Measurements from ENCODE around the gene OR4X1. TPM values are rescaled to one million over a fixed set of nuclear protein-coding genes. Genes with fewer than 3 reads are reported as not detected.
"Not testable (repeated sequence)": the region's sequence is repeated elsewhere in the genome, so short reads cannot be mapped to it uniquely, and the experiment has no call there.

OR4X1 gene, protein sequence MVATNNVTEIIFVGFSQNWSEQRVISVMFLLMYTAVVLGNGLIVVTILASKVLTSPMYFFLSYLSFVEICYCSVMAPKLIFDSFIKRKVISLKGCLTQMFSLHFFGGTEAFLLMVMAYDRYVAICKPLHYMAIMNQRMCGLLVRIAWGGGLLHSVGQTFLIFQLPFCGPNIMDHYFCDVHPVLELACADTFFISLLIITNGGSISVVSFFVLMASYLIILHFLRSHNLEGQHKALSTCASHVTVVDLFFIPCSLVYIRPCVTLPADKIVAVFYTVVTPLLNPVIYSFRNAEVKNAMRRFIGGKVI
- not detected for polyA plus RNA-seq (ENCODE audit: insufficient read length in 3 of 3)
- long read RNA-seq, donor 1 = 0 reads
- long read RNA-seq, donor 2 = 0 reads
- long read RNA-seq, donor 3 = 0 reads
- long read RNA-seq, donor 4 = 0 reads
- long read RNA-seq, donor 5 = 0 reads
- long read RNA-seq, donor 6 = 0 reads
- long read RNA-seq, donor 7 = 0 reads
- long read RNA-seq, donor 8 = 0 reads
- long read RNA-seq, donor 9 = 0 reads
- long read RNA-seq, donor 10 = 0 reads
- long read RNA-seq, donor 11 = 0 reads
- long read RNA-seq, donor 12 = 0 reads
- long read RNA-seq, donor 13 = 0 reads
- long read RNA-seq, donor 14 = 0 reads
- long read RNA-seq, donor 15 = 0 reads
- long read RNA-seq, donor 16 = 0 reads

DNA sequence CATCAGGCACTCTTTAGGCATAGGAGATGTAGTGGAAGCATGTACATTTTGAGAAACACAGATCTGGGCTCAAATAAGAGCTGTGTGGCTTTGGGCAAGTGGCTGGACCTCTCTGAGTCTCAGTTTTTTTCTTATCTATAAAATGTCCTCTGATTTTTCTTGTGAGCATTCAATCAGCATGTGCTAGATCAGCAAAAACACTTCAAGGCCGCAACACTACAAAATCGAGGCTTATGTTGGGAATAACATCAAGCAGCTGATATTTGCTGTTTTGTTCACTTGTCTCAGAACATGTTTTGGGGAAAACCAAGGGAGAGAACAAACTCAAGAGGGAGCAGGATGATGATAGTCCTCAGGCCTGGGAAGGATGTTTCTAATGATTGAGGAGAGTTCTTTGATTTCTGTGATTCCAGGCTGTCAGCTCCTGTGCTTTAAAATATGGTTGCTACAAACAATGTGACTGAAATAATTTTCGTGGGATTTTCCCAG is at the start of gene OR4X1:
TSS of gene OR4X1 (plus strand) at position 439 of the 489 bp plus-strand sequence. CDS start at position 439, 0 bp downstream.
- DNase-seq = no peak

DNA sequence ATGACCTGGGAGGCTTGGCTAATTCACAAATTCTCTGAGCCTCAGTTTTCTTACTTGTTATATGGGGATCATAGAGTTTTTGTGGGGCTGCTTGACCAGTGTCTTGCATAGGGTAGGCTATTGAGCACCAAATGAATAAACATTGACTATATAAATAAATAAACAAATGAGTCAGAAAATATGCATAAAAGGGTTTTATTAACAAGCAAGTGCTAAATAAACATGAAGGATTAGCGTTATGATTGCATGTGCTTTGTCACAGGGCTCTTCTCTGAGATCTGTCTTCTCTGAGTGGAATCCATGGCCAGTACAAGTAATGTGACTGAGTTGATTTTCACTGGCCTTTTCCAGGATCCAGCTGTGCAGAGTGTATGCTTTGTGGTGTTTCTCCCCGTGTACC is 47.2 kb upstream of the OR4X1 start, which contains the start of gene OR4B1:
TSS of gene OR4B1 (plus strand) at position 301 of the 400 bp plus-strand sequence. CDS start at position 301, 0 bp downstream.
- DNase-seq = no peak

DNA sequence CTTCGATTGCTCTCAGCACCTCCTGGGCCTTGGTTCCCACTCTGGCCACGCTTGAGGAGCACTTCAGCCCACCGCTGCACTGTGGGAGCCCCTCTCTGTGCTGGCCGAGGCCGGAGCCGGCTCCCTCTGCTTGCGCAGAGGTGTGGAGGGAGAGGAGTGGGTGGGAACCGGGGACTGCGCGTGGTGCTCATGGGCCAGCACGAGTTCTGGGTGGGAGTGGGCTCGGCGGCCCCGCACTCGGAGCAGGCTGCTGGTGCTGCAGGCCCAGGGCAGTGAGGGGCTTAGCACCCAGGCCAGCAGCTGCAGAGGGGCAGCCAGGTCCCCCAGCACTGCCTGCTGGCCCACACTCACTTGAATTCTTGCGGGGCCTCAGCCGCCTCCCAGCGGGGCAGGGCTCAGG is 34.9 kb upstream of the OR4X1 start:
- no peak for DNase-seq

DNA sequence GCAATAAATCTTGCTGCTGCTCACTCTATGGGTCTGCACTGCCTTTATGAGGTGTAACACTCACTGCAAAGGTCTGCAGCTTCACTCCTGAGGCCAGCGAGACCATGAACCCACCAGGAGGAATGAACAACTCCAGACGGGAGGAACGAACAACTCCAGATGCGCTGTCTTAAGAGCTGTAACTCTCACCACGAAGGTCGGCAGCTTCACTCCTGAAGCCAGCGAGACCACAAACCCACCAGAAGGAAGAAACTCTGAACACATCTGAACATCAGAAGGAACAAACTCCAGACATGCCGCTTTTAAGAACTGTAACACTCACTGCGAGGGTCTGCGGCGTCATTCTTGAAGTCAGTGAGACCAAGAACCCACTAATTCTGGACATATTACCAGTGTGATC is 33.6 kb upstream of the OR4X1 start:
- DNase-seq = not testable (repeated sequence)

DNA sequence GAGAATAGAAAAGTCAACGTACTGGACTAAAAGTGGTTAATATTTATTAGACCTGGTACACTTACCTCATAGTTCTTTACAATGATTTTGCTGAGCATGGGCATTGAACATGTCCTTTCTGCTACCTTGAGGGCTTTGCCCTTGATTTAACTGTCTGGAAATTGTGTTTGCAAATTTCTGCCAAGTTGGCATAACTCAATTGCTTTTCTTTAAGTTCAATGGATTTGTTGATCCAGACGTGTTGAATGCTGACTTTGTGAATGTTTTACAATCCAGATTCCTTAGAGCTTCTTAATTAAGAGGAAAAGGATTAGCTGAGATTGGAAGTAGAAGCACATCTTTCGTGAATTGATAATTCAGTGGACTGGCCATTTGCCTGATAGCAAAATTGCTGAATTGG is 25.9 kb upstream of the OR4X1 start:
- DNase-seq = no peak

DNA sequence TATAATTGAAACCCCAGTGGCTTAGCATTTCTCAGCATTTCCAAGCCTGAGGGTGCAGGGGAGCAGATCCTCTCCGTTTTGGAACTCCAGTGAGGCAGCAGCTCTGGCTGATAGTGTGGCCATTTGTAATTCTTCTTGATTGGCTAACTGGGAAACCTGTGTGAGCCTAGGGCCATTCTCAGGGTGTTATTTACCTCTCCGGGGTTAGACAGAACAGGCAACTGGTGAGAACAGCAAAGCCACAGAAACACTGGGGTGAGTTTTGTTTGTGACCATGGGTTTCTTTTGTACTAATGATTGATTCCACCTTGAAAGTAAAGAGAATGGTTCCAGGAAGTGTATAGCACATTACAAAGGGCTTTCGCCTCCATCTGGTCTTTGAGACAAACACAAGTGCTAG is 21.2 kb upstream of the OR4X1 start:
- DNase-seq = no peak

DNA sequence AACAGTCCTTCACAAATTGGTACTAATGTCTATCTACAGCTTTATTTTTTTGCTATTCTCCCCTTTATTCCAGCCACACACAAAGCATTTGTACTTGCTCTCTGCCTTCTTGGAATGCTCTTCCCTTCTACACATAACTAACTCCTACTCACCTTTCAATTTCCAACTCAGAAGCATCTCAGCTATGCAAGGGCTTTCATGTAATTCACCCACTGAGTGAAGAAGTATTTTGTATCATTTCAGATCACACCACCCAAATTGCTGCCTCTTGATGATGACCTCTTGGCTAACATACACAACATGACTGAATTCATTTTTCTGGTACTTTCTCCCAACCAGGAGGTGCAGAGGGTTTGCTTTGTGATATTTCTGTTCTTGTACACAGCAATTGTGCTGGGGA is 18.9 kb upstream of the OR4X1 start, which contains the start of gene OR4X2:
TSS of gene OR4X2 (plus strand) at position 301 of the 400 bp plus-strand sequence. CDS start at position 301, 0 bp downstream.
- no peak for DNase-seq

DNA sequence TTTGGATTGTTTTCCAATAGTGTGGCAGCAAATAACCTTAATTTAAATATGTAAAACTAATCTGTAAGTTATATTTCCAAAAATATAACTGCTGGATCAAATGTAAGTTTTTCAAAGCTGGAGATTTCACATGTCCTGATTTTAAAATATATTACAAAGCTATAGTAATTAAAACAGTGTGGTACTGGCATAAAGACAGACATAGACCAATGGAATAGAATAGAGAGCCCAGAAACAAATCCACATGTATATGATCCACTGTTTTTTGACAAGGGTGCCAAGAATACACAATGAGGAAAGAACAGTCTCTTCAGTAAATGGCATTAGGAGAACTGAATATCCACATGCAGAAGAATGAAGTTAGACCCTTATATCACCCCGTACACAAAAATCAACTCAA is 14.8 kb upstream of the OR4X1 start:
- no peak for DNase-seq

DNA sequence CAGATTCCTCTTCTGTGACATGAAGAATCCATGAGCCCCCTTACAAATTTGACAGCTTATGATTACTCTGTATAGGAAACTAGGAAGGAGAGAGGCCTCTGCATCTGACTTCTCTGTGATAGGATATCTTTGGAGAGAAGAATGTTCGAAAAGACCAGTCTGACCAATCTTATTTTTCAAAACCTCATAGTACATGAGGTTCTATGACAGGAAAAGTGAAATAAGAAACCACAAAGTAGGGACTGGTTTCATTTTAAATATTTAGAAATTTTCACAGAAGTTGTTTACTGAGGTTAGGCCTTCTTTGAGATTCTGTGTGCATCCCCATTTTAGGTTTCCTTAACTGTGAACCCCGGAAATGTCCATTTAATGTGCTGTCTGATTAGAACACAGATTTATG is 2.1 kb upstream of the OR4X1 start:
- no peak for DNase-seq

DNA sequence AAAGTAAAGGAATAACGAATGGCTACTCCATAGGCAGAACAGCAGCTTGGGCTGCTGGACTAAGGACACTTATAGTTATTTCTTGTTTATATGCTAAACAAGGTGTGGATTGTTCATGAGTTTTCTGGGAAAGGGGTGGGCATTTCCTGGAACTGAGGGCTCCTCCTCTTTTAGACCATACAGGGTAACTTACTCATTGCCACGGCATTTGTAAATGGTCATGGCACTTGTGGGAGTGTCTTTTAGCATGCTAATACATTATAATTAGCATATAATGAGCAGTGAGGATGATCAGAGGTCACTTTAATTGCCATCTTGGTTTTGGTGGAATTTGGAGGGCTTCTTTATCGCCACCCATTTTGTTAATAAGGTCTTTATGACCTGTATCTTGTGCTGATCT is 7.0 kb downstream of the OR4X1 start:
- DNase-seq = no peak

DNA sequence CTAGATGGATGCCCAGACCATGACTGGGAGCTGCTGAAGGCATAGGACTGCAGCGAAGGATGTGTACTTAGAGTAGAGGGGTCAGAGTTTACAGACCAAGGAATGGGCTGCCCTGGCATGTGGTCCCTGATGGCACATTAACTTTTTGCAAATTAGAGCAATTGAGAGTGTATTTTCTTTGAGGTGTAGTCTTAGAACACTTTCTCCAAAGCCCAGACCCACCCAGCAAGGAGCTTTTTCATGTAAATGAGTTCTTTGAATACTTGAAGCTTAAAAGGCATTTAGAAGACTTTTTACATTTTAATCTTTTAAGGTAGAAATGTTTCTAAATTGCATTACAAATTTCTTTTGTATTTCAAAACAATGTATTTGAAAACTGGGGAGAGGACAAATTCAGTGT is 8.9 kb downstream of the OR4X1 start:
- no peak for DNase-seq

DNA sequence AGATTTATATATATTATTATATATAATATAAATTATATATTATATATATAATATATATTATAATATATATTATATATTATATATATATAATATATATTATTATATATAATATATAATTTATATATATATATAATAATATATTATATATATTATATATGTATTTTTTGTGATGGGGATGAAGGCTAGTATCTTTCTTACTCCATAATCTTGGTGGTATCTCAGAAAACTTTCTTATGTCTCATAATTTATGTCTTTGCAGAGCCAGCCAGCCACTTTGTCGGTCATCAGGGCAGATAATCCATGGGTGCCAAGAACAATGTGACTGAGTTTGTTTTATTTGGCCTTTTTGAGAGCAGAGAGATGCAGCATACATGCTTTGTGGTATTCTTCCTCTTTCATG is 42.3 kb downstream of the OR4X1 start, which contains the start of gene OR4S1:
TSS of gene OR4S1 (plus strand) at position 301 of the 400 bp plus-strand sequence. CDS start at position 301, 0 bp downstream.
- DNase-seq = no peak

DNA sequence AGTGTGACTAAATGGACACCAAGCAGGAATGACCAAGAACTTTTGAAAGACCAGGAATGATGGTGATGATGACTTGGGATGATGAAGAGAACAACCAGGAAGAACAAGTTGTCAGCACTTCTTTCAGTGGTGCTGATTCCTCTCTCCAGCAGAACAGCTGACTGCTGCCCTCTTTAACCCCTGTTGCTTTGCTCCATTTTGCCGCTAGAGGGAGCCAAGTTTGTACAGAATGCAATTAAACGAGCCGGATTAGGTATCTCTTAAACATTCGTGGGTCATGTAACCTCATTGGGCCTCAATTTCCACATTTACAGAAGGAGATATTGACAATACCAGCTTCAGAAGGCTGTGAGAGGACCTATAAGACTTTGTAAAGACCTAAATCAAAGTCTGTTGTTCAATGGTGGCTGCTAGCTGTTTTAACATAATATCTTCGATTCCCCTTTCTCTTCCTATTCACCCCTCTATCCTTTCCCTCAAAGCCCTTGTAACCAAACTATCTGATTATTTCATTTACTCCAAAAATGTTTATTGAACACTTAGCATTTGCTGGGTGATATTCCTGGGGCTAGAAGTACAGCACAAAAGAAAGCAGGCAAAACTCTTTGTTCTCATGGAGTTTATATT is 44.2 kb downstream of the OR4X1 start:
- peak; percentile 36 for DNase-seq

DNA sequence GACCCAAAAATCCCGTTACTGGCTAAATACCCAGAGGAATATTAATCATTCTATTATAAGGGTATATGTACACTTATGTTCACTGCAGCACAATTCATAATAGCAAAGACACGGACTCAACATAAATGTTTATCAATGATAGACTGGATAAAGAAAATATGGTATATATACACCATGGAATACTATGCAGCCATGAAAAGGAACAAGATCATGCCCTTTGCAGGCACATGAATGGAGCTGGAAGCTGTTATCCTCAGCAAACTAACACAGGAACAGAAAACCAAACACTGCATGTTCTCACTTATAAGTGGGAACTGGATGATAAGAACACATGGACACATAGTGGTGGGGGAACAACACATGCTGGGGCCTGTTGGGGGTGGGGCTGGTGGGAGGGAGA is 49.9 kb downstream of the OR4X1 start:
- DNase-seq = not testable (repeated sequence)

Other genes starting within 250 kb of the OR4X1 start
- gene OR4B1, start 47.1 kb upstream of the OR4X1 start, polyA plus RNA-seq (ENCODE audit: insufficient read length in 3 of 3) = not detected
- not detected for gene OR4X2, start 18.8 kb upstream of the OR4X1 start, polyA plus RNA-seq (ENCODE audit: insufficient read length in 3 of 3)
- not detected for gene OR4S1, start 42.4 kb downstream of the OR4X1 start, polyA plus RNA-seq (ENCODE audit: insufficient read length in 3 of 3)
- not detected for gene OR4C3, start 61.1 kb downstream of the OR4X1 start, polyA plus RNA-seq (ENCODE audit: insufficient read length in 3 of 3)
- gene OR4C5, start 102.6 kb downstream of the OR4X1 start, polyA plus RNA-seq (ENCODE audit: insufficient read length in 3 of 3) = not detected
- gene OR4A47, start 224.9 kb downstream of the OR4X1 start, polyA plus RNA-seq (ENCODE audit: insufficient read length in 3 of 3) = not detected